SK-N-SH treated with all-trans-retinoic acid at 6 μM for 48 hours (cell line): ENCODE measurements around the gene CDH22.

ENCODE experiments used
- BACH2 ChIP-seq: fragments of 250-450 bp; sonication (Bioruptor Pico); IDR thresholded peaks from 2 replicates; pipeline ENCODE4 v1.9.0; 2021; ENCODE audit warnings: mild to moderate bottlenecking, borderline replicate concordance
- CSRNP3 ChIP-seq: fragments of 250-450 bp; sonication (Bioruptor Pico); IDR thresholded peaks from 2 replicates; pipeline ENCODE4 v1.5.1; 2021; ENCODE audit warnings: mild to moderate bottlenecking, moderate library complexity
- ESRRG ChIP-seq: fragments of 250-450 bp; sonication (Bioruptor Pico); IDR thresholded peaks from 2 replicates; pipeline ENCODE4 v1.6.1; 2021; ENCODE audit warnings: mild to moderate bottlenecking
- GLIS3 ChIP-seq: fragments of 250-450 bp; sonication (Bioruptor Pico); IDR thresholded peaks from 2 replicates; pipeline ENCODE4 v1.5.0; 2020; ENCODE audit warnings: mild to moderate bottlenecking, moderate library complexity
- PATZ1 ChIP-seq: fragments of 250-450 bp; sonication (Bioruptor Pico); IDR thresholded peaks from 2 replicates; pipeline ENCODE4 v1.8.0; 2020; ENCODE audit warnings: mild to moderate bottlenecking, moderate library complexity, borderline replicate concordance
- RARB ChIP-seq: fragments of 250-450 bp; sonication (Bioruptor Pico); IDR thresholded peaks from 2 replicates; pipeline ENCODE4 v1.8.0; 2021; ENCODE audit warnings: mild to moderate bottlenecking, moderate library complexity
- TOX ChIP-seq: fragments of 250-450 bp; sonication (Bioruptor Pico); IDR thresholded peaks from 2 replicates; pipeline ENCODE4 v1.8.0; 2021; ENCODE audit warnings: mild to moderate bottlenecking, moderate library complexity, borderline replicate concordance
- TSHZ2 ChIP-seq: fragments of 250-450 bp; sonication (Bioruptor Pico); IDR thresholded peaks from 2 replicates; pipeline ENCODE4 v1.5.0; 2020; ENCODE audit warnings: mild to moderate bottlenecking, moderate library complexity
- ZFP3 ChIP-seq: fragments of 250-450 bp; sonication (Bioruptor Pico); IDR thresholded peaks from 2 replicates; pipeline ENCODE4 v1.5.0; 2020; ENCODE audit warnings: mild to moderate bottlenecking, moderate library complexity
- ZFP30 ChIP-seq: fragments of 450-650 bp; formaldehyde crosslinking; IDR thresholded peaks from 2 replicates; pipeline ENCODE4 v1.5.0; 2022; ENCODE audit warnings: mild to moderate bottlenecking, moderate library complexity
- ZNF8 ChIP-seq: fragments of 450-650 bp; formaldehyde crosslinking; IDR thresholded peaks from 2 replicates; pipeline ENCODE4 v1.5.0; 2020; ENCODE audit warnings: mild to moderate bottlenecking, moderate library complexity

- TF ChIP-seq PATZ1 (no peak), CSRNP3 (CRISPR knock-in tag) (no peak), ESRRG (no peak), ZFP30 (CRISPR knock-in tag) (no peak), TOX (CRISPR knock-in tag) (no peak), GLIS3 (no peak), TSHZ2 (no peak), RARB (CRISPR knock-in tag) (no peak), BACH2 (CRISPR knock-in tag) (no peak), ZNF8 (CRISPR knock-in tag) (no peak), ZFP3 (CRISPR knock-in tag) (no peak)
These were observed 166.2 kb downstream of the CDH22 start for GRCh38 chr20:46142124-46142523.
